Activated CD4-positive, alpha-beta T cell treated with anti-CD3 and anti-CD28 coated beads, Interleukin-2, amount 10 ng/mL, durations not matched to agents 7 days and 5 days (primary cell): ENCODE results near the gene PPARA. TPM values are rescaled to one million over a fixed set of nuclear protein-coding genes. Genes with fewer than 3 reads are reported as not detected.
"Not testable (repeated sequence)": the region's sequence is repeated elsewhere in the genome, so short reads cannot be mapped to it uniquely, and the experiment has no call there.

Source experiments
- CTCF ChIA-PET: fragments of 350-600 bp; sonication (Branson Sonifier 250); formaldehyde crosslinking; loops from one replicate; lab custom pipeline; 2021; ENCODE audit warnings: antibody characterized with exemption; lab: Charles Lee
- POLR2A ChIA-PET: fragments of 350-600 bp; sonication (Branson Sonifier 250); formaldehyde crosslinking; loops from one replicate; lab custom pipeline; 2021; ENCODE audit warnings: antibody characterized with exemption; lab: Charles Lee
- DNase-seq: peaks from one replicate; pipeline ENCODE4 v3.0.0-alpha.2; 2020
- H3K27ac Mint-ChIP-seq: one replicate; pipeline ENCODE4 v1.8.0; 2021; ENCODE audit warnings: mild to moderate bottlenecking, moderate library complexity, mixed read lengths
- H3K27me3 Mint-ChIP-seq: one replicate; pipeline ENCODE4 v1.8.0; 2021; ENCODE audit warnings: mixed read lengths
- H3K36me3 Mint-ChIP-seq: one replicate; pipeline ENCODE4 v1.8.0; 2021; ENCODE audit warnings: low read depth, mixed read lengths
- H3K4me1 Mint-ChIP-seq: one replicate; pipeline ENCODE4 v1.8.0; 2021; ENCODE audit warnings: mixed read lengths
- H3K4me3 Mint-ChIP-seq: one replicate; pipeline ENCODE4 v1.8.0; 2021; ENCODE audit warnings: mild to moderate bottlenecking, moderate library complexity, mixed read lengths
- H3K9me3 Mint-ChIP-seq: one replicate; pipeline ENCODE4 v1.8.0; 2021; ENCODE audit warnings: mixed read lengths
- total RNA-seq, 2 experiments: library from RNA; stranded (reverse); gene quantifications; one replicate each; pipeline ENCODE4 v1.2.3, GENCODE V29; 2021

The PPARA gene
- total RNA-seq, 2 experiments from 2014 or later, result 9.5 to 9.7 TPM

DNA sequence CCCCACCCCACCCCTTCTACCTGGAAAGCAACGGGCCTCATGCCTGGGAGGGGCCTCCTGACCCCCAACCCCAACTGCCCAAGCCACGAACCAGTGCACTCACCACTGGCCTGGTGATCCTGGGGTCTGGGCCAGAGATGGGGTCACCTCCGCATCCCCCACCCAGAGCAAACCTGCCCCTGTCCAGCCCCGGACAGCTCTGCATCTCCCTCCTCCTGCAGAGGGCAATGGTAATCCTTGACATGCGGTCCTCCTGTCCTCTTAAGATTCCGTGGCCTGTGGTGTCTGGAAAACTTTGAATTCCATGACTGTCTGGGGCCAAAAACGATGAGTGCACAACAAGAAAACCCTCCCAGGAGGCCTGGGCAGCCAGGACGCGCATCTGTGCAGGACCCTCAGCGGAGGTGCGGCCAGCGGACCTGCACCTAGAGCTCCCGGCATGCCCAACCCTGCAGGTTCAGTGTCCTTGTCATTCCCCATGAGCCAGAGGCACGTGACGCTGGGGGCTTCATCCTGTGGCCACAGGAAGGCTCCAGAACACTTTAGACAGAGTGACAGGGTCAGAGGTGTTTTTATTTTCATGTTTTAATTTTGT, 16.1 kb upstream of the PPARA start:
- Mint-ChIP-seq H3K4me3 (no peak overlapping the region), H3K9me3 (no peaks in the 10 kb centered on the region), H3K36me3 (no peaks in the 10 kb centered on the region), H3K27ac (no peak overlapping the region), H3K27me3 (no peaks in the 10 kb centered on the region), H3K4me1 (no peaks in the 10 kb centered on the region)
- ChIA-PET POLR2A (no interaction called here), CTCF (interaction anchor here (1.4 kb wide), 1 partner anchor 13 kb away, joined by 4 read pairs; no protein-coding TSS in a partner anchor)
- no peak for DNase-seq

DNA sequence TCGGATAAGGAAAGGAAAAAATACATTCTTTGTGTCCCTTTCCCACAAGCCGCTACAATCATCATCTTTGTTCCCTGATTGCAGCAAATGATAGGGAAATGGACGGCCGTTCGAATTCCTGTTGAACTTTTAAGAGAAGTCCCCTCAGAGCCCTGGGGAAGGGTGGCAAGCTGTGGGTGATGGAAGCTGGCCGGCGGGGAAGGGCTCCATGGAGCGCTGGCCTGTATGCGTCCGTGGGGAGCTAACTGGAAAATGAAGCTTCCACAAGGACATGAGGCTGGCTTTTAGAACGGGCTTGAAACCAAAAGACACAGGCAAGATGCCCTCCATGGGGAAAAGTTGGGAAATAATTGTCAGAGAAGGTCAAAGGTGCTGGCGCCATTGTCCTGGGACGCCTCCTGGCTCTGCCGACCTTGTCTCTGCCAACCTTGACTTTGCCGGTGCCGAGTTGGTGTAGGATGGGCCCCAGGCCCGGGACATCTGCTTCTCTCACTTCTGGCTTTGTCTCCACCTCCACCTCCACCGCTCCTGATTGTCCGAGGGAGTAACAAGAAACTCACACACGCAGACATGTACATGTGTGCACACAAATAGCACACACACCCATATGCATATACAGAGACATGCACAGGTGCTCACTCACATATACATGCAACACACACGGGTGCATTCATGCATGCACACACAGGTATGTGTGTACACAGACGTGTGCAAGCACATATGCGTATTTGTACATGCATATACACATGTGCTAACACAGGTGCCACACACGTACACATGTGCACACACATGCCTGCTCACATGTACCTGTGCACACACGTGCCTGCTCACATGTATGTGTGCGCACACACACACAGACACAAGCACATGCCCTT, 14.5 kb upstream of the PPARA start:
- H3K4me1 Mint-ChIP-seq, result no peaks in the 10 kb centered on the region
- DNase-seq, result no peak
- H3K36me3 Mint-ChIP-seq, result no peaks in the 10 kb centered on the region
- ChIA-PET CTCF (interaction anchor here (0.5 to 1.1 kb wide), 2 partner anchors 107 to 1365 kb away, joined by 3 read pairs; no protein-coding TSS in a partner anchor), POLR2A (no interaction called here)
- H3K27ac Mint-ChIP-seq, result no peak overlapping the region
- no peaks in the 10 kb centered on the region for H3K27me3 Mint-ChIP-seq
- no peak overlapping the region for H3K4me3 Mint-ChIP-seq
- H3K9me3 Mint-ChIP-seq, result no peaks in the 10 kb centered on the region

DNA sequence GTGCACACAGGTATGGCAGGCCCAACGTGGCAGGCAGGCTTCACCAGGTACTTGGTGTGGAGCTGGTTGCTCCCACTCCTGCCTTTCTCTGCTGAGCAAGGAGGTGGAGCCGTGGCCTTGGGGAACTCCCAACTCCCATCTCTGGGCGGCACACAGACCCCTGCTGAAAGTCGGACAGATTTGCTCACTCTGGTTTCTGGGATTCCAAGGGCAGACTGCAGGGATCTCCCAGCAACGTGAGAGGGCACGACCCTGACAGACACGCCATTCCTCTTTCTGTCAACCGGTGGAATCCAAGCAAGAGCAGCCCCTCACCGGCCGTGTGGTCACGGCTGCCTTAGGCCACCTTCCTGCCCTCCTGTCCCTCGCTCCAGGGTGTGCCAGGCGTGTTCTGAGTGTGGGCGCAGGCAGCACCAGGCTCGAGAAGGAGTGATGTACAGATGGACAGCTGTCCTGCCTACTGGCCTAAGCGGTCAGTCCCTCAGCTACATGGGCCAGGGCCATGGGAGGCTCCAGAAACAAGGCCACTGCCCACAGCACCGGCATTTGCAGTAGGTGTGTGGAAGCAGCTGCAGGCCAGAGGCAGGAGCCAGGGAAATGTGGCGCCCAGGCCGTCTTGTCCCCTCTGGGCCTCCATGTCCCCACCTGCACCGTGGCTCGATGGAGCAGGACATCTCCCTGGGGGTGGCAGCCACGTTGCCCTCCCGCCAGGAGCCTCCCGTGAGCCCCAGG, 13.7 kb upstream of the PPARA start:
- H3K27ac Mint-ChIP-seq, result no peak overlapping the region
- ChIA-PET CTCF (no interaction called here), POLR2A (no interaction called here)
- no peak for DNase-seq
- H3K9me3 Mint-ChIP-seq, result no peaks in the 10 kb centered on the region
- no peaks in the 10 kb centered on the region for H3K27me3 Mint-ChIP-seq
- H3K36me3 Mint-ChIP-seq, result no peaks in the 10 kb centered on the region
- no peaks in the 10 kb centered on the region for H3K4me1 Mint-ChIP-seq
- no peak overlapping the region for H3K4me3 Mint-ChIP-seq

DNA sequence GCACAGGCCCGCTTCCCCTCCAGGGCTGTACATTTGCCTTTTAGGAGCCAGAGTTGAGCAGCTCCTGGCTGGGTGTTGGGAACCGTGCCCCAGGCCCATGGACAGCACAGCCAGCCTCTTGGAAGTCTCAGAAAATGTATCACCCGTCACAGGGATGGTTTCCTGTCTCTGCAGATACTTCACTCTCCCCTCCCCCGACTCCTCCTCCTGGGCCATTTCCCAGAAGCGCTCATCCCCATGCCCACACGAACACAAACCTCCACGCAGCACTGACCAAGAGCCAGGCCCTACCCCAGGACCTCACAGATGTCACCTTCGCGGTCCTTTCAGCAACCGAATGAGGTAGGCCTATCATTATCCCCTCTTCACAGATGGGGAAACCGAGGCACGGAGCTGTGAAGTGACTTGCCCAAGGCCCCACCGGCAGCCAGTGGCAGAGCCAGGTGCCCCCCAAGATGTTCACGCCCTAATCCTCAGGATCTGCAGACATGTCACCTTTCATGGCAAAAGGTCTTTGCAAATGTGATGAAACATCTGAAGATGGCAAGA, 13.0 kb upstream of the PPARA start:
- Mint-ChIP-seq H3K36me3 (no peaks in the 10 kb centered on the region), H3K9me3 (no peaks in the 10 kb centered on the region), H3K4me1 (no peaks in the 10 kb centered on the region), H3K27me3 (no peaks in the 10 kb centered on the region), H3K4me3 (no peak overlapping the region), H3K27ac (no peak overlapping the region)
- DNase-seq, result no peak
- POLR2A ChIA-PET, result no interaction called here
- CTCF ChIA-PET, result no interaction called here

DNA sequence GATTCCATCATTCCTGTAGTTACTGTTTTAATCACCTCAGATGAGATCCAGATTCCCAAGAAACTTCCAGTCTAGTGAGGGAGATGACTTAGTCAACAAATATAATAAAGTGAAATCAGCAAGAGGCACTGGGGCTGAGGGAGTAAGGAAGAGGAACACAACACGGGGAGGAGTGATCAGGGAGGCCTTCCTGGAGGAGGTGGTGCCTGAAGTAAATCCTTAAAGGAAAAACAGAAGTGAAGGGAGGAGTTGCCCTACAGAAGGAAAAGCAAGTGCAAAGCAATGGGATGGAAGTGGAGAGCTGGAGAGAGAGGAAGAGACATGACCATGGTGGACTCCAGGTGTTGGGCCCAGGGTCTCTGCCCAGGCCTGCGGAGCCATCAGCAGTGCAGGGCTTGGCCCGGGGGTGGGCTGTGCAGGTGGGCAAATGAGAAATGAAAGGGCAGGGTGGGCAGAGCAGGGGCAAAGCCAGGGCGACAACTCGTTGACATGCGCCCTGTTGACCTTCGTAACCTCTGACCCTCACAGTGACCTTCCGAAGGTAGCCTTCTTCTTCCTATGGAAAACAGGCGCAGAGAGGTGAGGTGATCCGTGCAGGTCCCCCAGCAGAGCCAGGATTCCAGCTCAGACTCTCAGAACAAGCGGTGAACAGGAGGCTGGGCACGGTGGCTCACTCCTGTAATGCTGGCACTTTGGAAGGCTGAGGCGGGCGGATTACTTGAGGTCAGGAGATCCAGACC, 12.1 kb upstream of the PPARA start:
- H3K27ac Mint-ChIP-seq, result no peak overlapping the region
- POLR2A ChIA-PET, result no interaction called here
- CTCF ChIA-PET, result no interaction called here
- no peak for DNase-seq
- H3K9me3 Mint-ChIP-seq, result no peaks in the 10 kb centered on the region
- H3K27me3 Mint-ChIP-seq, result no peaks in the 10 kb centered on the region
- no peaks in the 10 kb centered on the region for H3K4me1 Mint-ChIP-seq
- no peaks in the 10 kb centered on the region for H3K36me3 Mint-ChIP-seq
- H3K4me3 Mint-ChIP-seq, result no peak overlapping the region

DNA sequence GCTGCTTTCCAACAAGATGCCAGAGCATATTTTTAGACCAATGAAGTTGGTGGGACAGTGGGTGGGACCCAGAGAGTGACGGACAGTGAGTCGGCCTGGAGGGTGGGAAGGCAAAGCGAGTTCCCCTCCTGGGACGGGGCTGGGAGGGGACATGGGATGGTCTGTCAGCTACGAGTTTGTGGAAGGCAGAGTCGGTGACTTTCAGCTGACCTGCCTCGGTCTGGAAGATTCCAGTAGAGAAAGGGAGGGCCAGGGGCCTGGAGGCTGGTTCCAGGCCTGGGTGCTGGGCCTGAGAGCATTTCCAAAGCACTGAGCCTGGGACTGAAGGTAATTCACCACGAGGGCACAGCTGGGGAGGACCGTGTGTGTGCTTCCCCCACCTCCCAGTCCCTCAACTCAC, 10.9 kb upstream of the PPARA start:
- H3K27me3 Mint-ChIP-seq, H3K4me3 Mint-ChIP-seq, CTCF ChIA-PET, DNase-seq, H3K4me1 Mint-ChIP-seq, H3K27ac Mint-ChIP-seq, H3K36me3 Mint-ChIP-seq, POLR2A ChIA-PET, H3K9me3 Mint-ChIP-seq: not testable (repeated sequence)

DNA sequence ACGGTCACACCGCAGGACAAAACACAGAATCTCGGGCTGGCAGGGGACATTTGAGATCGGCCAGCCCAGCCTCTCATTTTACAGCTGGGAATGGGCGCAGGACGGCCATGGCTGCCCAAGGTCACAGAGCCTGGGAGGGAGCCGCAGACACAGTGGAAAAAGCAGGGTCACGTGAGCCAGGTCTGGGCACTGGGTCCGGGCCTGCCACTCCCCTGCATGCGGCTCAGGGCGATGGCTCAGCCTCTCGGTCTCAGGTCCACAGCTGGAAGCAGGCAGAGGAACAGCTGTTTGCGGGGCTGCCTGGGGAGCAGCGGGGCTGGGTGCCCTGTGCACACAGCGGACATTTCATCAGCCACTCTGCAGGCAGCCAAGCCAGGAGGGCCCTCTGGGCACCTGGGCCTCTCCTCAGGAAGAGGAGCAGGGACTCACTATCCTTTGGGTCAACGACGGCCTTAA, 10.4 kb upstream of the PPARA start:
- POLR2A ChIA-PET, result no interaction called here

DNA sequence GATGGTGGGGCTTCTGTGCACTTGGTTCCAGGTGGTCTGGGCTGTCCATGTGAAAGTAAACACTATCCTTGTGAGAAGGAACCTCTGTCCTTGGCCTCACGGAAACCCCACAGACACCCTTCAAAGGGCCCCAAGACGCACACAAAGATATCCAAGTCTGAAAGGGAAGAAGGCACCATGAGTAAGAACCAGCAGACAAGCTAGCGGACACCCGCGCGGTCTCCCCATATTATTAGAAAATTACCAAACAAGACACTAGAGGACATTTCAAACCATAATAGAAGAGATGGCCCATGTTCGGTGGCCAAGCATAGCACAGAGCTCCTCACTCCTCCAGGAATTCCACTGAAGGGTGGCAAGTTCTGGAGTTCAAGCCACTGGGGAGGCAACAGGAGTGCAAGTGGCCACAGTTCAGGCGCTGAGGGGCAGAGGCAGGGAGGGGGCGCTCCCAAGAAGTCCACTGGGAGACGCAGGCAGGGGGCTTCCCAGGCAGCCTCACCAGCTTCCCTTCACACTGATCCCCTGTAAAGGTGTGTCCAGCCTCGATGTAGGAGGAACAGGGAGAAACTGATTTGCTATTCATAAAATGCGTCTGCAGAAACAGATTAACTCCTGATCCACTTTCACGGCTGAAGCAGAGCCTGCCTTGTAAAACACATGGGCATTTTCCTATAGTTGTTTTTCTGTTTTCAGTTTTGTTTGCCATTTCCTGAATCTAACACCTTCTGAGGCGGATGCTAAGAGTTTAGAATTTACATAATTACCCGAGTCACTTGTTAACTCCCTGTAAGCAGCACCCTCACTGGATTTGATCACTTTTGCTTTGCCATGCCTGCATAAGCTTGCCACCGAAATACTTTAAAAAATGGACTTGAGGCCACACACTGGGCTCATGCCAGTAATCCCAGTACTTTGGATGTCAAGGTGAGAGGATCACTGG, 9.1 kb upstream of the PPARA start:
- H3K4me1 Mint-ChIP-seq, result no peaks in the 10 kb centered on the region
- ChIA-PET POLR2A (no interaction called here), CTCF (interaction anchor here (0.9 to 1.3 kb wide), 2 partner anchors 17 to 178 kb away, joined by 3 to 4 read pairs; no protein-coding TSS in a partner anchor)
- peaks cover 8% of the 10 kb centered on the region for H3K27me3 Mint-ChIP-seq
- H3K36me3 Mint-ChIP-seq, result no peaks in the 10 kb centered on the region
- DNase-seq, result no peak
- no peaks in the 10 kb centered on the region for H3K9me3 Mint-ChIP-seq
- H3K27ac Mint-ChIP-seq, result no peak overlapping the region
- no peak overlapping the region for H3K4me3 Mint-ChIP-seq

More for the DNA sequence above, 10.4 kb upstream of the PPARA start:
- no peak for DNase-seq
- Mint-ChIP-seq H3K27ac (no peak overlapping the region), H3K27me3 (peaks cover 4% of the 10 kb centered on the region), H3K36me3 (no peaks in the 10 kb centered on the region), H3K4me3 (no peak overlapping the region), H3K9me3 (no peaks in the 10 kb centered on the region), H3K4me1 (no peaks in the 10 kb centered on the region)
- CTCF ChIA-PET, result no interaction called here

DNA sequence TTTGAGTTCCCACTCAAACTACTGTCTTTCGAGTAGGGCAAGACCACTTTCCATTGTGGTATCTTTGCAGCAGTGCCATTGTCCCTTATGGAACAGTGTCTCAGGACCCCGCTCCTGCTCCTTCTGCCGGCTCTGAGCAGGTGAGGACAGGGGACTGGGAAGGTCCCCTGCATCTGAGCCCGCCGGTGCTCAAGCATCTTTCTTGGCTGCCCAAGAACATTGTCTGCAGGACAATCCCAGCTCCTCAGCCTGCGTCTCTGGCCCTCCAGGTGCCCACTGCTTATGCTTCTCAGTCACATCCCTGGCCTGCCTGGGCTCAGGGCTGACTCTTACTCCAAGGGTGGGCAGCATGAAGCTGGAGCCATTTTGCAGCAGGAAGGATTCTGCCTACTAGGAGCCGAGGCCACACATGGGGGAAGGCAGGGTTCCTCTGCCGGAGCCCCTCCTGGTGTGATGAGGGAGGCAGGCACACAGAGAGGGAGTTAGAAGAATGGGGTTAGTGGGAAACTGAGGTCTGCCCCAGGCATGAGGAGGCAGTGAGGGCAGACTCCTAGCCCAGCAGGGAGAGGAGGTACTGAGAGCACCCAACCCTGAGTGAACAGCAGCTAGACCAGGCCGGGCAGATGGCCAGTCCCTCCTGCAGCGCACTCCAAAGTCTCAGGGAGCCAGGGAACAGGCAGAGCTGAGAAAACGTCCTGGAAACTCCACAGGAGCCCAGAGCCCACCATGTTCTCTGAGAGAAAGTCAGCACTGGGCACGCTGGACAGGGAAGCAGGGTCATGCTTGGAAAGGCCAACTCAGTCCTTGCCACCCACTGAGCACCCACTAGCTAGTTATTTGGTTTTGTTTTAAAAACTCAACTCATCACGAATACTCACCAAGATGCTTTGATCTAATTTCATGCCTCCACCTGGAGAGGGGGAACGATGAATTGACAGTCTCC, 7.5 kb upstream of the PPARA start:
- ChIA-PET POLR2A (no interaction called here), CTCF (interaction anchor here (0.6 to 1.3 kb wide), 2 partner anchors 143 to 154 kb away, joined by 3 read pairs; partner anchors contain the start of gene GTSE1)
- Mint-ChIP-seq H3K27ac (no peak overlapping the region), H3K4me3 (no peak overlapping the region), H3K27me3 (peaks cover 12% of the 10 kb centered on the region), H3K9me3 (no peaks in the 10 kb centered on the region), H3K36me3 (no peaks in the 10 kb centered on the region), H3K4me1 (no peaks in the 10 kb centered on the region)
- no peak for DNase-seq

DNA sequence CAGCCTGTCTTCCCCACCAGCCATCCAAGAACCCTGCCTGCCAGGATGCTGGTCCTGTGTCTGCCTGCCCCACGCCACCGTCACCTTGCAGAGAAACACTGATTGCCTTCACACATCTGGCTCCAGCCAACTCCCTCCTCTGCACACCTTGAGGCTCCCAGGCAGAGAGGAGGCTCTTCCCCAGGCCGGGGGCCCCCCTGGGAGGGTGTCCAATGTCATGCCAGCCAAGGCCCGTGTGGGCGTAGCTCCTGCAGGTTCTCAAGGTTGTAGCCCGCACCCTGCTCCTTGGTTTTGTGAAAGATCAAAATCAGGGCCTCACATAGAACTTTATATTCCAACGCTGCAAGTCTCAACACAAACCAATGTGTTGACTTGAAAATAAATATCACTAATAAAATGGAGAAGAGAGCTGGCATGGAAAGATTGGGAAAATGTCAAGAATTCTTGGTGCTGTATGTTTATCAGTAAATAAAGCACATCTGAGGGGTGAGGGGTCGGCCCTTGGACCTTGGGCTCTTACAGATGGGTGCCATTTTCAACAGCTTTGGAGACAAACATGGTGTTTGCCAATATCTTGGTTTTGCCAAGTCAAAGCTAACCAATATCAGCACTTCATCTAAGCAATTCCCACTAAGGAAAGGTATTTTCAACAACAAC, 6.7 kb upstream of the PPARA start:
- CTCF ChIA-PET, result interaction anchor here (0.7 to 1.3 kb wide), 2 partner anchors 22 to 153 kb away, joined by 3 read pairs; partner anchors contain the start of gene GTSE1
- H3K36me3 Mint-ChIP-seq, result no peaks in the 10 kb centered on the region

More for the DNA sequence above, 6.7 kb upstream of the PPARA start:
- no peaks in the 10 kb centered on the region for H3K9me3 Mint-ChIP-seq
- POLR2A ChIA-PET, result no interaction called here
- peaks cover 20% of the 10 kb centered on the region for H3K27me3 Mint-ChIP-seq
- H3K4me1 Mint-ChIP-seq, result no peaks in the 10 kb centered on the region
- no peak overlapping the region for H3K4me3 Mint-ChIP-seq
- DNase-seq, result no peak
- H3K27ac Mint-ChIP-seq, result no peak overlapping the region
